ENCODE measurements around the gene ODF2. TPM values are rescaled to one million over a fixed set of nuclear protein-coding genes. Genes with fewer than 3 reads are reported as not detected.
"Not testable (repeated sequence)": the region's sequence is repeated elsewhere in the genome, so short reads cannot be mapped to it uniquely, and the experiment has no call there.

ODF2 gene
- polyA plus RNA-seq, 1 experiment, result 16.8 TPM

DNA sequence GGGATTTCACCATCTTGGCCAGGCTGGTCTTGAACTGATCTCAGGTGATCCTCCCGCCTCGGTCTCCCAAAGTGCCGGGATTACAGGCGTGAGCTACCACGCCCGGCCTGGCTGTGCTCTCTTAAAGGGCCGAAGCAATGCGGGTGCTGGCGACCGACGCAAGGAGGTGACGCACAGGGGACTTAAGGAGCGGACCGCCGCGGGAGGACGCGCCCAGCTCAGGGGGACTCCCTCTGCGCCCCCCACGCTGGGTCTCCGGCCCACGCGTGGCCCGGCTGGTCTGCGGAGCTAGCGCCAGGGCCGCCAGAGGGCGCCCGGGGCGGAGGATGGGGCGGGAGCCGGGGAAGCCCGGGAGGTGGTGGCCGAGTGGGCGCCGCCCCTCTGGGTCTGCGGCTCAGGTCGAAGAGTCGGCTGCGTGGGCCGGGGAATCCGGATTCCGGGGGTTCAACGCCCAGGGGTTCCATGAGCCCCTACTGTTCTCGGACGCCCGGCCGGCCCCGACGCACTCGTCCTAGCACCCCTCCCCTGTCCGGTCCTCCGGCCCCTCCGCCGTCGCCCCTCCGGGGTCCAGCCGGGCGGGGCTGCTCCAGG lies 35.7 kb upstream of the ODF2 start:
- TF ChIP-seq, protein P1, sequence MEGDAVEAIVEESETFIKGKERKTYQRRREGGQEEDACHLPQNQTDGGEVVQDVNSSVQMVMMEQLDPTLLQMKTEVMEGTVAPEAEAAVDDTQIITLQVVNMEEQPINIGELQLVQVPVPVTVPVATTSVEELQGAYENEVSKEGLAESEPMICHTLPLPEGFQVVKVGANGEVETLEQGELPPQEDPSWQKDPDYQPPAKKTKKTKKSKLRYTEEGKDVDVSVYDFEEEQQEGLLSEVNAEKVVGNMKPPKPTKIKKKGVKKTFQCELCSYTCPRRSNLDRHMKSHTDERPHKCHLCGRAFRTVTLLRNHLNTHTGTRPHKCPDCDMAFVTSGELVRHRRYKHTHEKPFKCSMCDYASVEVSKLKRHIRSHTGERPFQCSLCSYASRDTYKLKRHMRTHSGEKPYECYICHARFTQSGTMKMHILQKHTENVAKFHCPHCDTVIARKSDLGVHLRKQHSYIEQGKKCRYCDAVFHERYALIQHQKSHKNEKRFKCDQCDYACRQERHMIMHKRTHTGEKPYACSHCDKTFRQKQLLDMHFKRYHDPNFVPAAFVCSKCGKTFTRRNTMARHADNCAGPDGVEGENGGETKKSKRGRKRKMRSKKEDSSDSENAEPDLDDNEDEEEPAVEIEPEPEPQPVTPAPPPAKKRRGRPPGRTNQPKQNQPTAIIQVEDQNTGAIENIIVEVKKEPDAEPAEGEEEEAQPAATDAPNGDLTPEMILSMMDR (IDR thresholded peaks at IDR 0.05; ENCODE audit: low read depth, low read length), result peak; percentile 72
- Histone ChIP-seq H3K27ac (ENCODE audit: low read depth, low read length) (no peak overlapping the region), H3K27me3 (ENCODE audit: control insufficient read depth, insufficient read depth, low read length) (peaks cover 8% of the 10 kb centered on the region), H3K9me3 (ENCODE audit: control insufficient read depth, insufficient read depth, low read length) (peaks cover 4% of the 10 kb centered on the region; the same call in 1 of the 2 replicates), H3K4me3 (ENCODE audit: low read depth, low read length) (peak overlapping the region; percentile 73)
- CTCF ChIA-PET, result interaction anchor here (0.7 to 3.8 kb wide), 16 partner anchors 9 to 132 kb away, joined by 3 to 30 read pairs (median 6); partner anchors contain the start of gene URM1
- POLR2A ChIA-PET, result interaction anchor here (0.5 to 1.7 kb wide), 5 partner anchors 49 to 278 kb away, joined by 3 to 10 read pairs (median 8); partner anchors contain the start of gene URM1
- DNase-seq (ENCODE audit: low read depth, low spot score), result no peak

DNA sequence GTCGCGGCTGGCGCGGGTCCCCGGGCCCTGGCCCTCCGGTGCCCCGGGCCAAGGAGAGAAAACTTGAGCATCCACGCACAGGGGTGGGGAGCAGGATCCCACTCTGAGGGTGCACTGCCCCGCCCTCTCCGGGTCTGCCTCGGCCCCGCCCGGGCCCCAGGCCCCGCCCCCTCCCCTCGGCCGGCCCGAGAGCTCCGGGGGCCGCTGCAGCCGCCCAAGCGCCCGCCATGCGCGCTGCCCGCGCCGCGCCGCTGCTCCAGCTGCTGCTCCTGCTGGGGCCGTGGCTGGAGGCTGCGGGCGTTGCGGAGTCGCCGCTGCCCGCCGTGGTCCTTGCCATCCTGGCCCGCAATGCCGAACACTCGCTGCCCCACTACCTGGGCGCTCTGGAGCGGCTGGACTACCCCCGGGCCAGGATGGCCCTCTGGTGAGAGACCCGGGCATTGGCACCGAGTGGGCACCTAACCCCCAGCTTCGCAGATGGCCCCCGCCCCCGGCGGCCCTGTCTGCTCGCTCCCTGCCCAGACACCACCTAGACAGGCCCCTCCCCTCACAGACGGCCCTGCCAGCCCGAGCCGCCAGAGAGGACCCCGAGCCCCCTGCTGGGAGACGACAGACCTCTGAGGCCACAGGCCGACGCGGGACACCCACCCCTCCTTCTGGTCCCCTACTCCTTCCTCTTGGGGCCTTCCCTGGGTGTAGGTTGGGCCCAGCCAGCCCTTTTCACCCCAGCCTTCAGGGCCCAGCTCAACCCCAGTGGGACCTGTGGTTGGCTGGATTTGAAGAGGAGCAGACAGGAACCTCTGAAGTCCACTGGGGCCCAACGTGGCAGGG lies 34.9 kb upstream of the ODF2 start, which contains the start of gene CERCAM:
TSS of gene CERCAM (plus strand) at position 207 of the 831 bp plus-strand sequence. CDS start at position 228, 21 bp downstream.
- Histone ChIP-seq H3K9me3 (ENCODE audit: control insufficient read depth, insufficient read depth, low read length) (peaks cover 4% of the 10 kb centered on the region; the same call in 1 of the 2 replicates), H3K27me3 (ENCODE audit: control insufficient read depth, insufficient read depth, low read length) (peaks cover 8% of the 10 kb centered on the region), H3K4me3 (ENCODE audit: low read depth, low read length) (peak within 1 kb of the TSS; percentile 73), H3K27ac (ENCODE audit: low read depth, low read length) (peak within 1 kb of the TSS; percentile 31)
- TF ChIP-seq, protein P1 (IDR thresholded peaks at IDR 0.05; ENCODE audit: low read depth, low read length), result peak; percentile 13; the same call in 1 of the 2 replicates
- ChIA-PET POLR2A (interaction anchor here (0.5 to 1.7 kb wide), 7 partner anchors 9 to 277 kb away, joined by 3 to 10 read pairs (median 5); partner anchors contain the start of gene URM1), CTCF (interaction anchor here (0.6 to 3.8 kb wide), 20 partner anchors 8 to 1284 kb away, joined by 3 to 30 read pairs (median 6); no protein-coding TSS in a partner anchor)
- no peak for DNase-seq (ENCODE audit: low read depth, low spot score)

DNA sequence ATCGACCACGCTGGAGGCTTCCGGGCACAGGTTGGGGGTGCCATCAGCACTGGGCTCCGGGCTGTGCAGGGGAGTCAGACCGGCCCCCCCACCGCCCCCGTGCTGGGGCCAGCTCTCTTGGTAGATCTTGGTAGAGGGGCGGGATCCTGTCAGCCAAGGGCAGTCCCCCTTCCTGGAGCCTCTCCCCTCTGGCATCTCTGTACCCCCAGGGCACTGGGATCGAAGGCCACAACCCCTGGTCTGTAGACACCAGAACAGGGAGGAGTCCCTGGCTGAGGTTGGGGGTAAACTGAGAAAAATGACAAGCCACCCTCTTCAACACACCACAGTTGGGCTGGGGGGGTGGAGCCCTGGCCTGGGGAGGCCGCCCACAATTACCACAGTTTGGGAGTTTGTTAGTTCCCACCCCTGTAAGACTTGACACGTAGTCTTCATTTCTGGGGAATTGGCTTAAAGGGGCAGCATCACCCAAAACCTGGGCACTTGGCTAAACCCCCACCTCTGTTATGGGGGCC lies 34.3 kb upstream of the ODF2 start:
- H3K27me3 ChIP-seq (ENCODE audit: control insufficient read depth, insufficient read depth, low read length), result peaks cover 5% of the 10 kb centered on the region
- TF ChIP-seq, protein P1 (IDR thresholded peaks at IDR 0.05; ENCODE audit: low read depth, low read length), result no peak
- H3K9me3 ChIP-seq (ENCODE audit: control insufficient read depth, insufficient read depth, low read length), result peaks cover 4% of the 10 kb centered on the region; the same call in 1 of the 2 replicates
- peak overlapping the region; percentile 31 for H3K27ac ChIP-seq (ENCODE audit: low read depth, low read length)
- DNase-seq (ENCODE audit: low read depth, low spot score), result no peak
- ChIA-PET POLR2A (interaction anchor here (0.9 to 1.2 kb wide), 2 partner anchors 8 to 131 kb away, joined by 3 to 5 read pairs; no protein-coding TSS in a partner anchor), CTCF (interaction anchor here (1.9 to 3.8 kb wide), 5 partner anchors 8 to 126 kb away, joined by 11 to 30 read pairs (median 19); no protein-coding TSS in a partner anchor)
- H3K4me3 ChIP-seq (ENCODE audit: low read depth, low read length), result peak overlapping the region; percentile 73

DNA sequence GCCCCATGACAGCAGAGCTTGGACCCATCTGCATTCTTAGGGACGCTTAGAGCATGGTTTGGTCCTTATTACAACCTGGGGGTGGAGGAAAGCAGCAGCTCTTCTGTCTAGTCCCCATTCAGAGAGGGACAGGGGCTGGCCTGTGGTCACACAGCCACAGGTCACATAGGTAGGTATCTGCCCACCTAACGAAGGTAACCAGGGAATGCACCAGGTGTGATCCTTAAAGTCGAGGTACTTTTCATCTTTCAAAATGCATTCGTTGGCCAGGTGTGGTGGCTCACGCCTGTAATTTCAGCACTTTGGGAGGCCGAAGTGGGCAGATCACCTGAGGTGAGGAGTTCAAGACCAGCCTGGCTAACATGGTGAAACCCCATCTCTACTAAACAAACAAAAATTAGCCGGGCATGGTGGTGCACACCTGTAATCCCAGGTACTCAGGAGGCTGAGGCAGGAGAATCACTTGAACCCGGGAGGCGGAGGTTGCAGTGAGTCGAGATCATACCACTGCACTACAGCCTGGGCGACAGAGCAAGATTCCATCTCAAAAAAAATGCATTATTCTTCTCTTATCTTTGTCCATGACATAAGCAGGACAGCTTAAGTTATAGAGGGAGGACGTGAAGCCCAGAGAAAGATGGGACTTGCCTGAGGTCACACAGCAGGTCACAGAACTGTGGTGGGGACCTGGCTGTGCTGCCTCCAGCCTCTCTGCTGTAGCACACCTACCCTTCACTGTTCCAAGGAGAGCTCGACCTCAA lies 33.6 kb upstream of the ODF2 start:
- POLR2A ChIA-PET; DNase-seq (ENCODE audit: low read depth, low spot score); H3K27me3 ChIP-seq (ENCODE audit: control insufficient read depth, insufficient read depth, low read length); H3K9me3 ChIP-seq (ENCODE audit: control insufficient read depth, insufficient read depth, low read length); H3K27ac ChIP-seq (ENCODE audit: low read depth, low read length): not testable (repeated sequence)
- CTCF ChIA-PET, result interaction anchor here (0.6 to 3.8 kb wide), 2 partner anchors 16 to 454 kb away, joined by 3 to 30 read pairs; no protein-coding TSS in a partner anchor
- H3K4me3 ChIP-seq (ENCODE audit: low read depth, low read length), result peak overlapping the region; percentile 73

Measured in AG04450 (cell line).